Measurements from ENCODE around the gene UBE2N.

Gene UBE2N

DNA sequence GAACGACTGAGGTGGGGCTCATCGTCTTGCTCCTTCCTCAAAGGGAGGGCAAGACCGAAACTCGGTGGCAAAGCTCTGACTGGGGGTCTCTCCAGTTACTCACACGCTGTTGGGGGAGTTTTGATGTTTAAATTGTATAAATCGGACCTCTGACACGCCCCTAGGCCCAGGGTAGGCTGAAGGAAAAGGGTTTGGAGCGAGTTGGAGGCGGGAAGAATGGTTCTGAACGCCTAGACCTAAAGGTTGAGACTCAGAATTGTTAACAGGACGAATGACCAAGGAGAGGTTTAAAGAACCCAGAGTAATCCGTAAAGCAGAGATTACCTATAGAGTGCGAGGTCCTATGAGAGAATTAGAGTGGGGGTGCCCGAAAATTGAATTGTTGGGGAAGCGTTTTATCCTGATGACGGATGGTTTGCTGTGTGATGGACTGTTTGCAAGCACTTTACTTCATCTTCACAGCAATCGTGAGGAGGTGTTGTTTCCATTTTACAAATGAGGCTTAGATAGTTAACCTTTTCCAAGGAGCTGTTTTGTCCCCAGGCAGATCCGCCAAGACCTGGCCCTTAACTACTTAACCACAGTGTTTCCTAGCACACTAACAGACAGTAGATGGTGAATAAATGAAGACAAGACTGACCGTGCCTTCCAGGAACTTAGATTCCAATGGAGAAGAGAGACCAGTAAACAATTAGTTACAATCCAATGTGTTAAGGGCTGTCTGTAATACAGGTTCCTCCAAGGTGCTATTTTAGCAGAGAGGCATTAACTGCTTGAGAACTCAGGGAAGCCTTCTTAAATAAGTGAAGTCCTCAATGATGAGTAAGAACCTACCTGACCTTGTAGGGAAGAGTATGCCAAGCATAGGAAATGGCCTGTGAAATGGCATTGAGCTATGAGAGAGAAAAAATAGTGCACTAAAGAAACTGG lies 929 bp upstream of the UBE2N start:
- ChIA-PET CTCF (interaction anchor here (0.6 to 1.4 kb wide), 3 partner anchors 23 to 149 kb away, joined by 3 to 4 read pairs (median 3); no protein-coding TSS in a partner anchor), POLR2A (interaction anchor here (0.9 to 1.0 kb wide), 2 partner anchors 13 to 25 kb away, joined by 4 to 7 read pairs; partner anchors contain the start of gene MRPL42)
- Histone ChIP-seq H3K36me3 (ENCODE audit: control insufficient read depth in 2 of 2, insufficient read depth in 1 of 2, low read length in 2 of 2) (no peaks in the 10 kb centered on the region), H3K4me1 (ENCODE audit: control insufficient read depth, insufficient read depth, low read length) (peaks cover 21% of the 10 kb centered on the region), H3K4me3 (ENCODE audit: low read depth, low read length) (peak overlapping the region; percentile 97), H3K27ac (ENCODE audit: extremely low read depth, low read depth, low read length) (peak overlapping the region; percentile 94), H3K9me3 (ENCODE audit: control insufficient read depth, insufficient read depth, low read depth, low read length) (no peaks in the 10 kb centered on the region)
- TF ChIP-seq ZNF501 (tag by site-specific recombination; IDR thresholded peaks at IDR 0.05) = 0 out of 2 replicates have a peak, but pooled peaks have one; percentile 20
- no peak for TF ChIP-seq ZNF549 (tag by site-specific recombination; IDR thresholded peaks at IDR 0.05)
- no peak for TF ChIP-seq SP3 (tag by site-specific recombination; IDR thresholded peaks at IDR 0.05)
- TF ChIP-seq KLF9 (tag by site-specific recombination; IDR thresholded peaks at IDR 0.05; ENCODE audit: low read depth) = 0 out of 2 replicates have a peak, but pooled peaks have one; percentile 10
- peak; percentile 87 for TF ChIP-seq ZBTB20 (tag by site-specific recombination; IDR thresholded peaks at IDR 0.05)
- peak; percentile 44; the same call in 1 of the 2 replicates for TF ChIP-seq ZFP37 (tag by site-specific recombination; IDR thresholded peaks at IDR 0.05)
- peak; percentile 98 for TF ChIP-seq ZBTB17 (tag by site-specific recombination; IDR thresholded peaks at IDR 0.05)
- TF ChIP-seq ZNF843 (tag by site-specific recombination; IDR thresholded peaks at IDR 0.05) = peak; percentile 2; the same call in 1 of the 2 replicates
- TF ChIP-seq ZNF248 (tag by site-specific recombination; IDR thresholded peaks at IDR 0.05) = no peak

DNA sequence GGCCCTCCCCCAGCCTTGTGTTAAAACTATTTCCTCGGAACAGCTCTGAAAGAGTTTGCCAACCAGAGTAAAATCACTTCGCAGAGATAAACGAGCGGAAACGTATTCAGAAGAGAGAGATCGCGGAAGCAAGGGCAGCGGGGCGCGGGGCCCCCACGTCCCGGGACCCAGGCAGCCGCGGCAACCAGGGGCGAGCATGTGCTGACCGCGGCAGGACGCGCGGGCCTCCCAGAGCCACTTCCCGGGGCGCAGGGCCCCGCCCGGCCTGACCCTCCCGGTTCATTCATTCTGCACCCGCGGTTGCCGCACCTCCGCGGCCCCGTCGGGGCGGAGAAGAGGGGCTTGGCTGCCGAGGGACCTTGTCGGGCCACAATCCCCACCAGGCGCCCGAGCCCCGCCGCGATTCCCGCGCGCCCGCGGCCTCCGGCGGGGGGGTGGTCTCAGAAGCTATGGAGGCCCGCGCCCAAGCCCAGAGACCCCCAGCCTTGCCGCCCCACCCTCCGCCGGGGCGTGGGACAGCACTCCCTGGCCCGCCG lies 598 bp downstream of the UBE2N start:
- Histone ChIP-seq H3K4me1 (ENCODE audit: control insufficient read depth, insufficient read depth, low read length) (peaks cover 27% of the 10 kb centered on the region), H3K36me3 (ENCODE audit: control insufficient read depth in 2 of 2, insufficient read depth in 1 of 2, low read length in 2 of 2) (no peaks in the 10 kb centered on the region), H3K4me3 (ENCODE audit: low read depth, low read length) (peak overlapping the region; percentile 97), H3K27ac (ENCODE audit: extremely low read depth, low read depth, low read length) (peak overlapping the region; percentile 94), H3K9me3 (ENCODE audit: control insufficient read depth, insufficient read depth, low read depth, low read length) (no peaks in the 10 kb centered on the region)
- ChIA-PET POLR2A (interaction anchor here (0.5 kb wide), 1 partner anchor 334 kb away, joined by 3 read pairs; no protein-coding TSS in a partner anchor), CTCF (interaction anchor here (1.4 kb wide), 1 partner anchor 21 kb away, joined by 4 read pairs; no protein-coding TSS in a partner anchor)
- TF ChIP-seq KLF9 (tag by site-specific recombination; IDR thresholded peaks at IDR 0.05; ENCODE audit: low read depth) (peak; percentile 14; the same call in 1 of the 2 replicates), ZNF366 (tag by site-specific recombination; conservative IDR thresholded peaks at IDR 0.05) (0 out of 2 replicates have a peak, but pooled peaks have one; percentile 28), GLIS2 (tag by site-specific recombination; IDR thresholded peaks at IDR 0.05) (peak; percentile 77), ZFP37 (tag by site-specific recombination; IDR thresholded peaks at IDR 0.05) (no peak), ZNF24 (tag by site-specific recombination; IDR thresholded peaks at IDR 0.05) (no peak), GFI1B (tag by site-specific recombination; IDR thresholded peaks at IDR 0.05) (no peak), ZNF48 (tag by site-specific recombination; IDR thresholded peaks at IDR 0.05) (no peak), ZNF311 (tag by site-specific recombination; IDR thresholded peaks at IDR 0.05; ENCODE audit: borderline replicate concordance) (no peak), ZIC2 (tag by site-specific recombination; IDR thresholded peaks at IDR 0.05) (peak; percentile 86), ZBTB20 (tag by site-specific recombination; IDR thresholded peaks at IDR 0.05) (peak; percentile 93)
- TF ChIP-seq, protein P1, sequence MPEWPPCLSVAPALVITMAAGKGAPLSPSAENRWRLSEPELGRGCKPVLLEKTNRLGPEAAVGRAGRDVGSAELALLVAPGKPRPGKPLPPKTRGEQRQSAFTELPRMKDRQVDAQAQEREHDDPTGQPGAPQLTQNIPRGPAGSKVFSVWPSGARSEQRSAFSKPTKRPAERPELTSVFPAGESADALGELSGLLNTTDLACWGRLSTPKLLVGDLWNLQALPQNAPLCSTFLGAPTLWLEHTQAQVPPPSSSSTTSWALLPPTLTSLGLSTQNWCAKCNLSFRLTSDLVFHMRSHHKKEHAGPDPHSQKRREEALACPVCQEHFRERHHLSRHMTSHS (tag by site-specific recombination; IDR thresholded peaks at IDR 0.05) = no peak
- TF ChIP-seq, protein P2, sequence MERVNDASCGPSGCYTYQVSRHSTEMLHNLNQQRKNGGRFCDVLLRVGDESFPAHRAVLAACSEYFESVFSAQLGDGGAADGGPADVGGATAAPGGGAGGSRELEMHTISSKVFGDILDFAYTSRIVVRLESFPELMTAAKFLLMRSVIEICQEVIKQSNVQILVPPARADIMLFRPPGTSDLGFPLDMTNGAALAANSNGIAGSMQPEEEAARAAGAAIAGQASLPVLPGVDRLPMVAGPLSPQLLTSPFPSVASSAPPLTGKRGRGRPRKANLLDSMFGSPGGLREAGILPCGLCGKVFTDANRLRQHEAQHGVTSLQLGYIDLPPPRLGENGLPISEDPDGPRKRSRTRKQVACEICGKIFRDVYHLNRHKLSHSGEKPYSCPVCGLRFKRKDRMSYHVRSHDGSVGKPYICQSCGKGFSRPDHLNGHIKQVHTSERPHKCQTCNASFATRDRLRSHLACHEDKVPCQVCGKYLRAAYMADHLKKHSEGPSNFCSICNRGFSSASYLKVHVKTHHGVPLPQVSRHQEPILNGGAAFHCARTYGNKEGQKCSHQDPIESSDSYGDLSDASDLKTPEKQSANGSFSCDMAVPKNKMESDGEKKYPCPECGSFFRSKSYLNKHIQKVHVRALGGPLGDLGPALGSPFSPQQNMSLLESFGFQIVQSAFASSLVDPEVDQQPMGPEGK (tag by site-specific recombination; IDR thresholded peaks at IDR 0.05) = peak; percentile 41; the same call in 1 of the 2 replicates
- TF ChIP-seq, protein P3, sequence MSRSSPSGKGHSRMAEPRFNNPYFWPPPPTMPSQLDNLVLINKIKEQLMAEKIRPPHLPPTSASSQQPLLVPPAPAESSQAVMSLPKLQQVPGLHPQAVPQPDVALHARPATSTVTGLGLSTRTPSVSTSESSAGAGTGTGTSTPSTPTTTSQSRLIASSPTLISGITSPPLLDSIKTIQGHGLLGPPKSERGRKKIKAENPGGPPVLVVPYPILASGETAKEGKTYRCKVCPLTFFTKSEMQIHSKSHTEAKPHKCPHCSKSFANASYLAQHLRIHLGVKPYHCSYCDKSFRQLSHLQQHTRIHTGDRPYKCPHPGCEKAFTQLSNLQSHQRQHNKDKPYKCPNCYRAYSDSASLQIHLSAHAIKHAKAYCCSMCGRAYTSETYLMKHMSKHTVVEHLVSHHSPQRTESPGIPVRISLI (tag by site-specific recombination; IDR thresholded peaks at IDR 0.05) = no peak

All from HEK293 (cell line).